IPS-18c (cell line): ENCODE data around the gene ASIC5.

Source experiments
- H3K4me3 ChIP-seq: 2 replicates; pipeline ENCODE4 v1.7.0; 2013; ENCODE audit warnings: low read depth, mild to moderate bottlenecking, low read length, moderate library complexity; ENCODE audit not compliant: insufficient read depth
- H3K9me3 ChIP-seq: one replicate; pipeline ENCODE4 v1.6.1; 2013; ENCODE audit warnings: mild to moderate bottlenecking, low read length, moderate library complexity; ENCODE audit not compliant: control insufficient read depth, insufficient read depth

The ASIC5 gene

GRCh38 chr4:155787113-155787710 is 78.9 kb downstream of the ASIC5 start:
- Histone ChIP-seq H3K9me3 (no peaks in the 10 kb centered on the region), H3K4me3 (no peak overlapping the region)

GRCh38 chr4:155785828-155786227 is 80.2 kb downstream of the ASIC5 start:
- Histone ChIP-seq H3K9me3 (no peaks in the 10 kb centered on the region), H3K4me3 (no peak overlapping the region)

GRCh38 chr4:155784637-155785036 is 81.4 kb downstream of the ASIC5 start:
- H3K4me3 ChIP-seq: no peak overlapping the region
- no peaks in the 10 kb centered on the region for H3K9me3 ChIP-seq

GRCh38 chr4:155781249-155781831 is 84.7 kb downstream of the ASIC5 start:
- Histone ChIP-seq H3K9me3 (no peaks in the 10 kb centered on the region), H3K4me3 (no peak overlapping the region)

GRCh38 chr4:155780775-155781174 is 85.3 kb downstream of the ASIC5 start:
- Histone ChIP-seq H3K4me3 (no peak overlapping the region), H3K9me3 (no peaks in the 10 kb centered on the region)
